Tibial nerve (tissue), 4 donors: ENCODE measurements around the gene TTC23. TPM values are rescaled to one million over a fixed set of nuclear protein-coding genes. Genes with fewer than 3 reads are reported as not detected.
A peak's percentile ranks its signal among the peaks of the same experiment; 100 is the strongest.
"Not testable (repeated sequence)": the region's sequence is repeated elsewhere in the genome, so short reads cannot be mapped to it uniquely, and the experiment has no call there.

Experiments
- DNase-seq, 2 donors: peaks; one replicate each; pipeline ENCODE4 v3.0.0-alpha.2; 2019; ENCODE audit warnings: low spot score in 2 of 2
- H3K27ac ChIP-seq, 4 donors: fragments of 200-600 bp; sonication (generic) in 3 of 4; one replicate each; pipeline ENCODE4 v1.5.1; 2017 to 2019; ENCODE audit warnings: mild to moderate bottlenecking in 1 of 4
- H3K27me3 ChIP-seq, 2 donors: fragments of 200-600 bp; sonication (generic) in 1 of 2; one replicate each; pipeline versions ENCODE4 v1.5.1 to v1.6.0; 2017 to 2019
- H3K36me3 ChIP-seq, 3 donors: fragments of 200-600 bp; sonication (generic); one replicate each; pipeline ENCODE4 v1.5.1; 2018 to 2019
- H3K4me1 ChIP-seq, 4 donors: fragments of 200-600 bp; sonication (generic) in 3 of 4; one replicate each; pipeline ENCODE4 v1.5.1; 2017 to 2019
- H3K4me3 ChIP-seq, 4 donors: fragments of 200-600 bp; sonication (generic) in 3 of 4; one replicate each; pipeline ENCODE4 v1.5.1; 2017 to 2019; ENCODE audit warnings: mild to moderate bottlenecking in 1 of 4, moderate library complexity in 1 of 4
- H3K9me3 ChIP-seq, 4 donors: fragments of 200-600 bp; sonication (generic) in 3 of 4; one replicate each; pipeline ENCODE4 v1.5.1; 2017 to 2019
- CTCF ChIP-seq, 5 experiments: fragments of 200-600 bp in 3 of 5; fragments of 450-650 bp in 2 of 5; sonication (generic) in 3 of 5; IDR thresholded peaks; one replicate each; pipeline ENCODE4 v1.5.1; 2016 to 2019; ENCODE audit warnings: antibody characterized with exemption in 5 of 5, mild to moderate bottlenecking in 3 of 5, moderate library complexity in 2 of 5
- EP300 ChIP-seq, 2 donors: sonication (generic); formaldehyde crosslinking; IDR thresholded peaks; one replicate each; pipeline ENCODE4 v1.6.1; 2017; ENCODE audit warnings: antibody characterized with exemption in 2 of 2, mild to moderate bottlenecking in 1 of 2
- POLR2A ChIP-seq, 2 donors: fragments of 450-650 bp; IDR thresholded peaks; one replicate each; pipeline ENCODE4 v1.6.1; 2017; ENCODE audit warnings: antibody characterized with exemption in 2 of 2, mild to moderate bottlenecking in 2 of 2, moderate library complexity in 2 of 2
- WGBS, 2 donors: methylation state at CpG; one replicate each; pipeline ENCODE4 v1.1.5; 2018; 5-methylcytosine and 5-hydroxymethylcytosine counted together
- total RNA-seq, 4 donors: library from RNA; depleted of rRNA; stranded (reverse); fragments of >200 nt; gene quantifications; one replicate each; pipeline ENCODE4 v1.1.0, GENCODE V29; 2016

Gene TTC23
- total RNA-seq, 4 donors from 2014 or later: 19.3 to 59.2 (median 25.7) TPM

- TF ChIP-seq EP300 (IDR thresholded peaks at IDR 0.05): no peak
- no peak for TF ChIP-seq POLR2A (IDR thresholded peaks at IDR 0.05)
- TF ChIP-seq CTCF (IDR thresholded peaks at IDR 0.05): no peak
- no peaks in the 10 kb centered on the region for H3K9me3 ChIP-seq
- H3K4me1 ChIP-seq: peaks cover 0 to 21% (median 0%) of the 10 kb centered on the region in 4 donors
- no peak for DNase-seq
- H3K36me3 ChIP-seq: peaks cover 0 to 36% (median 0%) of the 10 kb centered on the region in 3 donors
- WGBS, 2 donors: 93% methylated on average over 13 of the region's 13 CpGs
- no peaks in the 10 kb centered on the region for H3K27me3 ChIP-seq
- H3K27ac ChIP-seq: no peak overlapping the region
- no peak overlapping the region for H3K4me3 ChIP-seq
These were observed 135.7 kb downstream of the TTC23 start for GRCh38 chr15:99113547-99114271.

GRCh38 chr15:99111641-99112040 is 137.7 kb downstream of the TTC23 start:
- not testable (repeated sequence) for H3K9me3 ChIP-seq, H3K27me3 ChIP-seq, DNase-seq, H3K4me3 ChIP-seq
- peaks cover 0 to 40% (median 3%) of the 10 kb centered on the region in 4 donors for H3K4me1 ChIP-seq
- peak overlapping the region in 1 of 4 donors; percentile 38 for H3K27ac ChIP-seq
- WGBS, 2 donors: 85 to 88% methylated on average over 8 of the region's 8 CpGs
- H3K36me3 ChIP-seq: peaks cover 0 to 22% (median 0%) of the 10 kb centered on the region in 3 donors

- Histone ChIP-seq H3K4me1 (peaks cover 0 to 49% (median 3%) of the 10 kb centered on the region in 4 donors), H3K9me3 (no peaks in the 10 kb centered on the region), H3K4me3 (no peak overlapping the region), H3K27ac (peak overlapping the region in 2 of 4 donors; percentile 2 to 38), H3K36me3 (peaks cover 0 to 17% (median 0%) of the 10 kb centered on the region in 3 donors), H3K27me3 (no peaks in the 10 kb centered on the region)
- DNase-seq: no peak
- TF ChIP-seq CTCF (IDR thresholded peaks at IDR 0.05) (no peak), EP300 (IDR thresholded peaks at IDR 0.05) (no peak), POLR2A (IDR thresholded peaks at IDR 0.05) (no peak)
- 46 to 49% methylated on average over 8 of the region's 8 CpGs for WGBS, 2 donors
These were observed 138.6 kb downstream of the TTC23 start for GRCh38 chr15:99110581-99111320.

GRCh38 chr15:99110093-99110492 is 139.3 kb downstream of the TTC23 start:
- Histone ChIP-seq H3K4me1 (peaks cover 0 to 52% (median 3%) of the 10 kb centered on the region in 4 donors), H3K36me3 (peaks cover 0 to 17% (median 0%) of the 10 kb centered on the region in 3 donors), H3K27me3 (no peaks in the 10 kb centered on the region), H3K27ac (peak overlapping the region in 2 of 4 donors; percentile 7 to 24), H3K4me3 (no peak overlapping the region), H3K9me3 (no peaks in the 10 kb centered on the region)
- DNase-seq: no peak
- 86 to 88% methylated on average over 12 of the region's 12 CpGs for WGBS, 2 donors
- TF ChIP-seq EP300 (IDR thresholded peaks at IDR 0.05) (no peak), CTCF (IDR thresholded peaks at IDR 0.05) (no peak), POLR2A (IDR thresholded peaks at IDR 0.05) (no peak)

GRCh38 chr15:99109555-99110021 is 139.8 kb downstream of the TTC23 start:
- DNase-seq: no peak
- Histone ChIP-seq H3K4me1 (peaks cover 0 to 55% (median 3%) of the 10 kb centered on the region in 4 donors), H3K27ac (peak overlapping the region in 2 of 4 donors; percentile 7 to 24), H3K36me3 (peaks cover 0 to 12% (median 0%) of the 10 kb centered on the region in 3 donors), H3K4me3 (no peak overlapping the region), H3K27me3 (no peaks in the 10 kb centered on the region), H3K9me3 (no peaks in the 10 kb centered on the region)
- WGBS, 2 donors: 74 to 85% methylated on average over 10 of the region's 10 CpGs
- TF ChIP-seq POLR2A (IDR thresholded peaks at IDR 0.05) (no peak), CTCF (IDR thresholded peaks at IDR 0.05) (no peak), EP300 (IDR thresholded peaks at IDR 0.05) (no peak)
